SW 1271 (cell line): Measurements from ENCODE around the gene BLNK.
"Not testable (repeated sequence)": the region's sequence is repeated elsewhere in the genome, so short reads cannot be mapped to it uniquely, and the experiment has no call there.

Source experiments
- DNase-seq, 2 experiments: peaks; one replicate each; lab custom pipeline; 2025; lab: John Stamatoyannopoulos, UW

Gene BLNK

DNA sequence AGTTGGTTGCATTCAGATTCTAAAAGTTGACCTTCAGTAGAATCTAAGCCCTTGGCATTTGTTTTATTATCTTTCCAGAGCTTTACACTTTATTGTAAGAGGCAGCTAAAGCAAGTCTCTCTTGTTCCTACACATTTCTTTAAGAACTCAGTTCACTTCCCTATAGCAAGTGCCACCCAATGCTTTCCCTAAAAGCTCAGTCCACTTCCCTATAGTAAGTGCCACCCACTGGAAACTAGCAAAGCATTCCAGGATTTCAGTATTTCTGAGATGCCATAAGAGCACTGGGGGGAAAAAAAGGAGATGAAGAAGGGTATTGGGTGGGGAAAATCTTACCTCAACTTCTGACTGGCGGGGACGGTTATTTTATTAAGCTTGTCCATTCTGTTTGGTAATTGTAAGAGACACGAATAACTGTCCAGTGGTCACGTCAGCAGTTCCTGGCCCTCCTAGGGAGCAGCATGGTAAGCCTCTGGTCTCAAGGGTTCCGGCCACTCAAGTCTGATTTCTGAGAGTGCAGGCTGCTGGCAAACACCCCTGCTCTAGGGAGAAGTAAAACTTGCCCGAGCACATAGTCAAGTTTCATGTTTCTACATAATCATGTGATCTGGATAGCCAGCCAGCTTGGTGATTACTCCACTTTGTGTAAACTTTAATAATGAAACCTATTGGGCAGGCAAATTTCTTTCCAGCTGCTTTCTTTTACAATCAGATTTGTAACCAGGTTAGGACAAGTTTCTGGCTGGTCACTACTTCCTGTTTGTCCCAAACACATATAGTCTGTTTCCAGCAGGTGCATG is at the start of gene BLNK:
Gene BLNK (minus strand): TSS at position 554 of the 800 bp plus-strand sequence. CDS start 171 bp downstream, at position 383.
- DNase-seq: no peak

- DNase-seq: no peak
Observed at GRCh38 chr10:96319754-96320474, 48.5 kb upstream of the BLNK start.

- no peak for DNase-seq
Observed at GRCh38 chr10:96317067-96317833, 45.9 kb upstream of the BLNK start.

- no peak for DNase-seq
Observed at GRCh38 chr10:96313344-96313743, 42.0 kb upstream of the BLNK start.

- DNase-seq: no peak
Observed at GRCh38 chr10:96311180-96311715, 39.9 kb upstream of the BLNK start.

GRCh38 chr10:96310321-96310669 is 38.9 kb upstream of the BLNK start:
- no peak for DNase-seq

- DNase-seq: no peak
Observed at GRCh38 chr10:96309628-96310320, 38.4 kb upstream of the BLNK start.

DNA sequence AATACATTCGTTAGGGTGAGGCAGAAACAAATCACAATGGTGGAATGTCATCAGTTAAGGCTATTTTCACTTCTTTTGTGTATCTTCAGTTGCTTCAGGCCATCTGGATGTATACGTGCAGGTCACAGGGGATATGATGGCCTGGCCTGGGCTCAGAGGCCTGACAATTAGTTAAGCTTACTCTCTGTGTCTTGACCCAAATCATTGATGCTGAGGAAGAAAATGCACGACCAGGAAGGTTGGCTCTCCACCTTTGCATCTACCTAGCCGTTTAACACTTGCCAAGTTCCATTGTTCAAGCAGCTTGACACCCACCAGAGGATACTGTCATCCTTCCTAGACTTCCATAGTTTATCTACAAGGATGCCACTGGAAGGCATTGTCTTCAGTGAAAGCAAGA is 37.5 kb upstream of the BLNK start:
- DNase-seq: not testable (repeated sequence)

DNA sequence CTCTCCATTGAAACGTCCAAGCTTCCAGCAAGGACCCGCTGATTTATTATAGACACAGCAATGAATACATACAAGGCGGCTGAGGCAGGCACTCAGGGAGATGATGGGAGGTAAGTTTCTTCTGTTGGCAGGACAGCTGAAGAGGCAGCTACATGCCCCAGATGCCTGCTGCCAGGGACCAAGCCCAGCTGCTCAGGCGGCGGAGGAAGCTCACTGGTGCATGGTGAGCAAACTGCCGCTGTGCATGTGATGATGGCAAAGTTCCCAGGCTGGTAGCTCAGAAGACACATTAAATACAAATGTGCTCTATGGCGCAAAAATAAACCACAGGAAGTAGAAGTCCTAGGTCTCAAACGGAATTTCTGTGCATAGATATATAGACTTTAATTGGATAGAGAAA is 35.1 kb upstream of the BLNK start:
- no peak for DNase-seq

- DNase-seq: no peak
Observed at GRCh38 chr10:96305019-96305418, 33.6 kb upstream of the BLNK start.

DNA sequence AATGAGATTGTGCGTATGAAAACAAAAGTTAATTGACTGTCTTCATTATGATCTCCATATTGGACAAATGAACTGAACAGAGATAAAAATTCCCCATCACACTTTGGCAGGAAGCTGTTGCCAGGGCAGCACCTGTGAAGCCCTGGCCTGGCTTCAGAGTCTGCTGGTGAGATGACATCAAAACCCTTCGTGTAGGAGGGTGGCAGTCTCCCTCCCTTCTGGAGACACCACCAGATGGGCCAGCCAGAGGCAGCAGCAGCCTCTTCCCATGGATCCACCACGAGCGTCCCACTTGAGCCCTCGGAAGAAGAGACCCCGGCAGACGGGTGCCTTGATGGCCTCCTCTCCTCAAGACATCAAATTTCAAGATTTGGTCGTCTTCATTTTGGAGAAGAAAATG is 32.9 kb upstream of the BLNK start, which contains the start of gene DNTT:
Gene DNTT (plus strand): TSS at position 205 of the 400 bp plus-strand sequence. CDS start 64 bp downstream, at position 269.
- no peak for DNase-seq

GRCh38 chr10:96301616-96302015 is 30.2 kb upstream of the BLNK start:
- DNase-seq: no peak

GRCh38 chr10:96299383-96299782 is 28.0 kb upstream of the BLNK start:
- DNase-seq: no peak

DNA sequence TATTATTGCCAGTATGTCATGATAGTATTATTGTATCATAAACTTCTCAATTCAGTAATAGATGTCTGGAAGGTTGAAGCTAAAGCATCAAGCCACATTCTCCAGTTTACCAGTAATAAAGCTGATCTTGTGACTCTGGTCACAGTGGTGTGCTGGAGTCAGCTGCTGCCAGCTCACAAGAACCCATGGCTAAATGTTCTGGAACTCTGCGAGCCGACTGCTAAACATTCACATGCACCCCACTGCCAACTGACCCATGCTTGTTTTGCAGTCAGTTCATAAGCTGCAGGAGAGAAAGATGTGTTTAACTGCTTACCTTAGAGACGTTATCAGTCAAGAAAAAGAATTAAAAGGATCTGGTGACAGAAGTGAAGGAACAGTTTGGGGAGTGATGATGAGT is 27.0 kb upstream of the BLNK start:
- no peak for DNase-seq

- no peak for DNase-seq
Observed at GRCh38 chr10:96297486-96297885, 26.1 kb upstream of the BLNK start.

DNA sequence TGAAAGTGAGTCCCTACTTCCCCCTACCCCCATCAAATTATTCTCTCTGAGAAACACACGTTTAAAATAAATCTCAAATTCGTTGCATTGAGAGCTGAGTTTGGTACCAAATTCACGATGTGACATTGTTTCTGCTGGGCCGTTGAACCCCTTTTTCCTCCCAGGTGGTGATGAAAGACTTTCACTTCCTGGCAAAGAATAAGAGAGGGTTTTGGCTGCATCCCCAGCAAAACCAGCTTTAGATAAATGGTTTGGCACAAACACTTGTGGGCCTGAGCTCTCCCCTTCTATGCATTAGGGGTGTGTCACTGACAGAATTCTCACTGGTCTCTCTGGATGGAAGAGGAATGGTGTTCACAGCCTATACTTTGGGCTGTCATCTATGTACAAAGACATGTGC is 24.1 kb upstream of the BLNK start:
- DNase-seq: no peak

DNA sequence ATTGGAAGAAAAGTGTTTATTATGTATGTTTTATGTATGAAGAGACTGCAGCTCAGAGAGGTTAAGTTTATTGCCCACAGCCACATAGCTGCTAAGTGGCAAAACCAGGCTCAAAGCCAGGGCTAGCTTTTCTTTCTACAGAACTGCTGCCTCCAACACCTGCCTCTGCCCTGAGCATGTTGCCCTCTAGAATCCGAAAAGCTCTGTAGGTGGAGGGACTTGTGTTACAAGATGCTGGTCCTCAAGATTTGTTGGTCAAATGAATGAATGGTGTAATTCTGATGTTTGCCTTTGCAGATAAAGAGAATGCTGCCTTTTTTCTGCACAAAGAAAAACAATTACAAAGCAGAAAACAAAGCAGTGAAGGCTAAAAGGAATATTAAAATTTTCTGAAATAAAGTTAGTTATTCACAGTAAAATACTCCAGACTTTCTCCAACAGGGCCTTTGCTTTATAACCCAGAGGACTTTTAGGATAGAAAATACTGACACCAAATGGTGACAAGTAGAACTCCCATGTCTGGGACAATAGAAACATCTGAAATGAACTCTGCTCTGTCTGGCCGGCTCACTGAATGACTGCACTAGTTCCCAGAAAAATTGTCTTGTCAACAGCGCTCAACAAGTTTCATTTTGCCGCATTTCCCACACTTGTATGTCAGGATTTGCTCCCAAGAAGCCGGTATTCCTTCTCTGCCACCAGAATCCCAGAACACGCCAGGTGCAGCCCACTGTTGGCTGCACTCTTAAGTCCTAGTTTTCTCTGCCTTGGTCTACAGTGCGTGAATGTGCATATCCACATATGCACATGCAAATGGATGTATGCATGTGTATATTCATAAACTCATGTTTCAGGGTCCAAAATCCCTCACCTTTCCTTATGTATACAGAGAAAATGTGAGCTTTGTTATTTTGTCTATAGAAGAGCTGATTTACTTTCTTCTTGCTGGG is 21.9 kb upstream of the BLNK start:
- DNase-seq: peak in 1 of 2 experiments; percentile 55

DNA sequence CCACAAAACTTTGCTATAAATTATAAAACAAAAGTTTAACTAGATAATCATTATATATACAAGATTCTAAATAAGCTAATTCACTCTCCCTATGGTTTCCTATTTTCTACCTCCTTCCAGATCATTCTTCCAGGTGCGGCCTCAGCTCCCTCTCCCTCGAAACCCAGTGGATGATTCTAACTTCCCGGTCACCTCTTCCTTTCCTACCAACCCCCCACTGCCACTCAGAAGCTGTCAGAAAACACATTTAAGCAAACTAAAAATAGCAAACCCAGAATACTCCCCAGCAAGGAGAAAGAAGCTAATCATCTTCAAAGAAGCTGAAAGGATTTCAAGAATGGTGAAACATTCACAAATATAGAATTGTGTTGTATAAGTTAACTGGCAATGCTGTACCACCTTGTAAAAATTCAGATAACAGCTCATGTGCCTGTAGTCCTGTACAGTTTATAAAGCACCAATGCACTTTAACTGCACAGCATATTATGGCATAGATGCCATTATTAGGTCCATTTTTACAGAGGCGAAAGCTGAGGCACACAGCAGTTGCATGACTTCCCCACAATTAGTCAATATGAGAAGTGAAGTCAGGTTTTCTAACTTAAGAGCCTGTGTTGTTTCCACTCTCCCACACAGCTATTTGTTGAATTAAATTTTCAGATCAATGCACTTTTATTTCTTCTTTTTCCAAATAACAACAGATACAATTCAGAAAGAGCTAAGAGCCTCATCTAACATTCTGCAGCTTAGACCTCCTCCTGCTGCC is 19.2 kb upstream of the BLNK start:
- DNase-seq: no peak

- DNase-seq: no peak
Observed at GRCh38 chr10:96289218-96289910, 18.0 kb upstream of the BLNK start.
